HG02588 (cell line): ENCODE data around the gene MCF2.
"Not testable (repeated sequence)": the region's sequence is repeated elsewhere in the genome, so short reads cannot be mapped to it uniquely, and the experiment has no call there.

ENCODE experiments used
- ATAC-seq: cut with Tn5 transposase; IDR thresholded peaks from one replicate; pipeline ENCODE4 v1.9.1; 2021; ENCODE audit warnings: mild to moderate bottlenecking, moderate library complexity; ENCODE audit not compliant: unreplicated experiment

Gene MCF2, protein sequence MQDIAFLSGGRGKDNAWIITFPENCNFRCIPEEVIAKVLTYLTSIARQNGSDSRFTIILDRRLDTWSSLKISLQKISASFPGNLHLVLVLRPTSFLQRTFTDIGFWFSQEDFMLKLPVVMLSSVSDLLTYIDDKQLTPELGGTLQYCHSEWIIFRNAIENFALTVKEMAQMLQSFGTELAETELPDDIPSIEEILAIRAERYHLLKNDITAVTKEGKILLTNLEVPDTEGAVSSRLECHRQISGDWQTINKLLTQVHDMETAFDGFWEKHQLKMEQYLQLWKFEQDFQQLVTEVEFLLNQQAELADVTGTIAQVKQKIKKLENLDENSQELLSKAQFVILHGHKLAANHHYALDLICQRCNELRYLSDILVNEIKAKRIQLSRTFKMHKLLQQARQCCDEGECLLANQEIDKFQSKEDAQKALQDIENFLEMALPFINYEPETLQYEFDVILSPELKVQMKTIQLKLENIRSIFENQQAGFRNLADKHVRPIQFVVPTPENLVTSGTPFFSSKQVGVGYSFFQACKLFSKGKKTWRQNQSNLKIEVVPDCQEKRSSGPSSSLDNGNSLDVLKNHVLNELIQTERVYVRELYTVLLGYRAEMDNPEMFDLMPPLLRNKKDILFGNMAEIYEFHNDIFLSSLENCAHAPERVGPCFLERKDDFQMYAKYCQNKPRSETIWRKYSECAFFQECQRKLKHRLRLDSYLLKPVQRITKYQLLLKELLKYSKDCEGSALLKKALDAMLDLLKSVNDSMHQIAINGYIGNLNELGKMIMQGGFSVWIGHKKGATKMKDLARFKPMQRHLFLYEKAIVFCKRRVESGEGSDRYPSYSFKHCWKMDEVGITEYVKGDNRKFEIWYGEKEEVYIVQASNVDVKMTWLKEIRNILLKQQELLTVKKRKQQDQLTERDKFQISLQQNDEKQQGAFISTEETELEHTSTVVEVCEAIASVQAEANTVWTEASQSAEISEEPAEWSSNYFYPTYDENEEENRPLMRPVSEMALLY

GRCh38 chrX:139708067-139708466, at the start of gene MCF2:
TSS of gene MCF2 (minus strand) at chrX:139708167. CDS start at chrX:139651744, 56,423 bp downstream.
- ATAC-seq, result no peak

DNA sequence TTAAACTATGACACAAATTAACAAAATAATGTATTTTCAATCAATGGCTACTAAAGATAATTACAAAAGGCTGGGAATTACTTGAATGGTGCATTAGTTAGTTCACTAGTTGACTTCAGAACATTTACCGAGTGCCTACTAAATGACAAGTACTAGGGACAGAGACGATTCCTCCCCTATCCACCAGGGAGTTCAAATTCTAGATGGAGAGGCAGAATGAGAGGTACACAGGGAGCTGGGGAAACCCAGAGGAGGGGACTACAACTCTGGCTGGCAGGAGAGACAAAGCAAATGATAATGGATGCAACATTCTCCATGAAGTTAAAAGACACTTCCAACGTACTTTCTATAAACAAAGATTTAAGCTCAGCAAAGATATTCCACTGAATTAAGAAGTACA, 43.1 kb upstream of the MCF2 start:
- no peak for ATAC-seq

GRCh38 chrX:139750390-139750789, 42.4 kb upstream of the MCF2 start:
- ATAC-seq, result no peak

DNA sequence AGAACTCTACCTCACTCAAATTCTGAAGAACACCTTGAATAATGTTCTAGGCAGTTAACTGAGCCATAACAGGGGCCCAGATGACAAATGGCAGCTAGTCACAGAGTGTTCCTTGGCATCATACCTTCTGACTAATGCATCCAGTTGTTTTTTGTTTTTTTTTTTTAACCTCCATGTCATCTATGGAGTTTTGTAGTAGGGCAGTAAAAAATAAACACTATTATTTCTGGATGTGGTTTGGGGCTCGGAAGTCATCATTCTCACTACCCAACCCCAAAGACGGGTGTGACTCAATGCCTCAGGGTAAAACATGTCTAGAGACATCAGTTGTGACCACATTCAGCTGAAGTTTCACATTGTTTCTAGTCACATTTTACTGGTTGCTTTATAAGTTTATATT, 31.2 kb upstream of the MCF2 start:
- ATAC-seq, result no peak

- no peak for ATAC-seq
These were observed 30.6 kb upstream of the MCF2 start for GRCh38 chrX:139738581-139738980.

GRCh38 chrX:139736151-139736550, 28.2 kb upstream of the MCF2 start:
- no peak for ATAC-seq

DNA sequence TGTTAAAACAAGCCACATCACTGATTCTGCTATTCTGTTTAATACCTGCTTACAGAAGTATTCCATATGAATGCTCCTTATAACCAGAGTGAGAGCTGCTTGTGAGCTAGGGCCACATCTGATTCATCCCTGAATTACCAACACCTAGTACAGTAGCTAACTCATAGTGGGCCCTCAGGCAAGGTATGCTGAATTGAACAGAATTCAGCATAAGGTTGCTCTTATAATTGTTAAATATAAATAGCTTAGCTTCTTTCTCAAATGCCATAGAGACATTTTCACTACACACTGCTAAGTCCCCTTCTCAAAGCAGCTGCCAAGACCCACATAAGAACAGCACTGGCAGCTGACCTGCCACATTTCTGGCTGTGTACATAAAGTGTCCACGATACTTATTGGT, 27.0 kb upstream of the MCF2 start:
- no peak for ATAC-seq

DNA sequence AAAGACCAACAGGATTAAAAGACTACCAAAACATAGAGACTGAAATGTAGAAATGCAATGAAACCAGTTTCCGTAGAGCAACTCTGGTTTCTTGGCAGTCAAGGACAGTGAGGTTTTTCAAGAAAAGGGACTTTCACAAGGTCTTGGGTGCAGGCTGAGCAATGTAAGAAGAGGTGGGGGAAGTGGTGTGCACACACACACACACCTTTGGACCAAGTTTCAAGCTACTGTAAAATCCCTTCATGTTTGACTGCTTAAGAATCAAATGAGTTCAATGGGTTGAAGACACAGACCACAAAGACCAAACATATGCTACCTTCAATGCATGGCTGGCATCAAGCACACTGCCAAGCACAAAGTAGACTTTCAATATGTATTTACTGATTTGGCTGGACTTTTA, 17.8 kb upstream of the MCF2 start:
- peak; percentile 89 for ATAC-seq

DNA sequence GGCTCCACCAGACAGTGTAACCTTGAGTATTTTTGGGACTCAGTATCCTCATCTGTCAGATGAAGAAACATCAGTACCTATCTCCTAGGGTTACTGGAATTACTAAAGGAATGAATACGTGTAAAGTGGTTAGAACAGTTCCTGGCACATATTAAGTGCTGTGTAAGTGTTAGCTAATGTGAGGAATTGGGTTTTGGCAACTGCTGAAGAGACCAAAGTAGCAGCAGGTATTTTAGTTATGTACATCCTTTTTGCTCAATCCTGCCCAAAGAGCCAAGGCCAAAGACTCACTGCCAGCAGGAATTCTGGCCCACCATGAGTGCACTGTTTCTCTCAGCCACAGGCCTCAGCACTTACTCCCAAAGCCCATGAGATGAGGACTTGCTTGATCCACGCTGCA, 16.7 kb upstream of the MCF2 start:
- ATAC-seq, result no peak

DNA sequence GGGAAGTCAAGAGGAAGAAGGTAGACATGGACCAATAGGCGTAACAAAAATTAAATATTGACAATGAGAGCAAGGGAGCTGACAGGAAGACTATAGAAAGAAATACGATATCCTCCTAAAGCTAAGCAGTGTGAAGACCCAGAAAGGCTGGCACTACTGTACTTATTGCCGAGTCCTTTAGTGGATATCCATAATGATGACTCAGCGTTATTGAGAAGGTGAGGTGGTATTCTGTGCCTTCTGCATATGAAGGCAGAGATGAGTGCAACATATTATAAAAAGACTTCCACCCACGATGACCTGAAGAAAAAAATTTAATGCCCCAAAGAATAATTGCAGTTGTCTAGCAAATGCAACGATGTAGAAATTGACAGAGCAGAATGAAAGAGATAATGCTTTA, 13.0 kb upstream of the MCF2 start:
- no peak for ATAC-seq

DNA sequence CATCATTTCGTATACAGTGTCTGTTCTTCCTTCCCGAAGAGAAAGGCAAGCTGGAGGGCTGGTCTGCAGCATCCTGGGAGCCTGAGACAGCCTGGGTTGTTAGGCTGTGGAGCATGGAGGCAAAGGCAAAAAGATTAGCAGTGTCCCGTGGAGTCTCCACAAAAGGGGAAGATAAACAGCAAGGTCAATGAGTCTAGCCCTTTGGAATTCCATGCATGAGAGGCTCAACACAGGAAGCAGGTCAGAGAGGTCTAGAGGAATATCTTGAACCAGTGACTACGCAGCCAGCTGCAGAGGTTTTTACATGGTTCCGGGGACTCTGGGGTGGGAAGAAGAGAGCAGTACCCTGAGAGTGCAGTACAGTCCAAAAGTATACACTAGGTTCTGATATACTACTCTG, 12.2 kb upstream of the MCF2 start:
- ATAC-seq, result no peak

DNA sequence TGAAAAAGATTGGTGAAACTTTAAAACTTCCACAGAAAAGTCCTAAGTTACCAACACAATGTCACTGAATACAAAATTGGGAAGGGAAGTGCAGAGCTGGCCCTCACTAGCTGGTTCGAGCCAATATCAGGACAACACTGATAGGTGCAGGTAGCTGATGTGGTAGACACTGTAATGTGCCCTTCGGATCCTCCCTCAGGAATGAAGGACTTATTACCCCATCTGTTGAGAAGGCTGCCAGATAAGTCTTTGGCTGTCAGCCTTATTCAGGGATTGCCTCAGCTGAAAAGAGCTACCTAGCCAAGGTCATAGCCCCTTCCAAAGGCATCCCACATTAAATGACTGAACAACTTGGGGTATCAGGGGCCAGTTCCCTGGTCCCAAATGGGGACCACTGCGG, 5.3 kb downstream of the MCF2 start:
- ATAC-seq, result no peak

DNA sequence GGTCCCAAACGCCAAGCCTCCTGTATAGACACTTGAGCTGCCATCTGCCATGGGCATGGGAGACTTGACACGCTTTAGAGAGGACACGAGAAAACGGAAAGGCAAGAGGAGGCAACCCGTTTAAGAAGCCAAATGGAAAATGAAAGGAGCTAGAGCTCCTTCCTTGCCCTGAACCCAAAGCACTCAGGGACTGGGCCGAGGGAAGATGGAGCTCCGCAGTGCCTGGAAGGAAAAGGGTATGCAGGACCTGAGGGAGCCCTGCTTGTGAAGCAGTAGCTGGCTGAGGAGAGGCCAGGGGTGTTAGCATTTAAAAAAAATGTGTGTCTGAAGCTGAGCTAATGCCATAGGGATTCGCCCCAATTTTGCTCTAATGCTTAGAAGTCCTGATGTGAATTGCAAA, 15.1 kb downstream of the MCF2 start:
- no peak for ATAC-seq

- no peak for ATAC-seq
These were observed 15.5 kb downstream of the MCF2 start for GRCh38 chrX:139692506-139692849.

DNA sequence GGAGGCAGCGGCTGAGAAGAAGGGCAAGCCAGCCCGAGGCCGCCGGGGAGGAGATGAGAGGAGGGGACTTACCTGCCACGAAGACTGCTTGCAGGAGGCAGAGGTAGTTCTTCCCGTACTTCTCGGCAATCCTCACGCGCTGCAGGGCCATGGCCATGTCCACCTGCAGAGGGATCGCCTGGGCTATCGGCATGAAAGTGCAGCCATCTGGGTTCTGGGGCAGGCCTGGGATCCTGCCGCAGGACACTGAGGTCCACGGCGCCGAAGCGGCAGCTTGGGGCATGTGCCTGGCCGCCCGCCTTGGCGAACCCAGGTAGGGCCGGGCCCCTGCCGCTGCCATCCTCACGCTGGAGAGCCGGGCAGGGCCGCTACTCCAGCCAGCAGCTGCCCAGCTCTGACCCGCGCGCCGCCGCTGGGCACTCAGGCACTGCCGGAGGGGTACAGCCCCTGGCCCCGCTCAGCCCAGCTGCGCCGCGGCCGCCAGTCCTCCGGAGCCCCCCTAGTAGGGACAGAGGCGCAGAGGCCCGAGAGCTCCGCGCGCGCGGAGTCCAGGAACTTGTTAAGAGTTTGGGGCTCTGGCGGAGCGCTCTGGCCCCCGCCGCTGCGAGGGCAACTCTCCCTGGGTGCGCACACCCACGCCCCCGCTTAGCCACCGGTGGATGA, 16.0 kb downstream of the MCF2 start:
- no peak for ATAC-seq

DNA sequence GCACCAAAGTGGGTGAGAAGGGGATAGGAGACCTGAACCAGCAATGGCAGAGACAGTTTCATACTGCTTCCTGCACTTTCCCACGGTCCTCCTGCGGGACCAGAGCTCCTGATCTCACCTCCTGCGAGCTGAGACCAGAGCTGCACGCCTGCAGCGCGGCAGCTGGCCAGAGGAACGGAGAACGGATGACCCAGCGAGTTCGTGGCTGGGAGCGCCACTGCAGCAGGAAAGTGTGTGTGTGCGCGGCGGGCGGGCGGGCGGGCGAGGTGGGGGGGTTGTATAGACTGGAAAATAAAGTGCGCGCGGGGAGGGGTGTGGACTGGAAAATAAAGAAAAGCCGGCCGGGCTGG, 16.5 kb downstream of the MCF2 start:
- ATAC-seq, result no peak

DNA sequence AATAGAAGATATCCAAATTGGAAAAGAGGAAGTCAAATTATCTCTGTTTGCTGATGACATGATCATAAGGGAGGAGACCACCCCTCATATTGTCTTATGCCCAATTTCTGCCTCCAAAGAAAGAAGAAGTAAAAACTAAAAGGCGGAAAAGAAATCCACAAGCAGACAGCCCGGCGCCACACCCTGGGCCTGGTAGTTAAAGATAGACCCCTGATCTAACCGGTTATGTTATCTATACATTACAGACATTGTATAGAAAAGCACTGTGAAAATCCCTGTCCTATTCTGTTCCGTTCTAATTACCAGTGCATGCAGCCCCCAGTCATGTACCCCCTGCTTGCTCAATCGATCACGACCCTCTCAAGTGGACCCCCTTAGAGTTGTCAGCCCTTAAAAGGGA, 22.8 kb downstream of the MCF2 start:
- ATAC-seq, result not testable (repeated sequence)

DNA sequence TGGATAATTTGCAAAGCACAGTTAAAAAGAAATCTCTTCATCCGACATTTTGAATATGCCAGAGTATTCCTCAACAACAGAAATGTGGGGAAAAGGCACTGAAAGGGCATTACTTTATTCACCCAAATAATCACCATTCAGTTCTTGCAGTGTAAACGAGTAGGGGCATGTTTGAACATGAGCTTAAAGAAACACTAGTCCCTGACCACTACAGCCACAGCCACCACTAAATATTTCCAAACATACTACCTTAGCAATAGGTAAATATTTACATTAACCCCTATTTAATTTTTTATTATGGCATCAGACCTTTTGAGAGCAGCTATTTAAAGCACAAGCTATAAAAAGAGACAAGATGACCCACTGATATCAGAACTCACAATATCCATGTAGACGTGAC, 27.6 kb downstream of the MCF2 start:
- ATAC-seq, result no peak

- peak; percentile 55 for ATAC-seq
These were observed 60.4 kb downstream of the MCF2 start for GRCh38 chrX:139647597-139647996.

DNA sequence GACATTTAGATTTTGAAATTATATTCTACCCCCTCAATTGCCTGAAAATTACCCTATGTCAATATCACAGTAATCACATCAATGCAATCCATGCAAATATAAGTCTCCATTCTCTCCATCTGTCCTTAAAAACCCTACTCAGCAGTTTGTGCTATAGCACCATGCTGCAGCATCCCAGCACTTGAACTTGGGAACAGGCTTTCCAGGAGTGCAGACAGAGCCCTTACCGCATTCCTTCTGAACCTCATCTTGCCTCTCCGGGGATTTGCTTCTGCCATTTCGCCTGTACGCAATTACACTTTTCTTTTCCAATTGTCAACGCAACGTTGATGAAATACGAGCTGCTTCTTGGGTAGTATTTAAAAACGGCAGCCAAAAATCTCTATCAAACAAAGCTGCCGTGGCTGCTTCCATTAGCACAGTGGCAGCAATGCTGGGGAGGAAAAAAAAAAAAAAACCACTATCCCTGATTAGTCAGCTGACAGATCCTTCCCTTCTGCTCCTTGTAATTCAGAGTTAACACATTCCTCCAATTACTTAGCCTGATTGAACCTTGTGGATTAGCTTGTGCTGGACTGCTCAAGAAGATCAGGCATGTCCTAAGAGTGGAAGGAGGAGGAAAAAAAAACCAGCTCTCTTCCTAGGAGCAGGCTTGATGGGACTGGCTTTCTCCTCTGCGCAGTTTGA, 65.6 kb downstream of the MCF2 start:
- no peak for ATAC-seq

DNA sequence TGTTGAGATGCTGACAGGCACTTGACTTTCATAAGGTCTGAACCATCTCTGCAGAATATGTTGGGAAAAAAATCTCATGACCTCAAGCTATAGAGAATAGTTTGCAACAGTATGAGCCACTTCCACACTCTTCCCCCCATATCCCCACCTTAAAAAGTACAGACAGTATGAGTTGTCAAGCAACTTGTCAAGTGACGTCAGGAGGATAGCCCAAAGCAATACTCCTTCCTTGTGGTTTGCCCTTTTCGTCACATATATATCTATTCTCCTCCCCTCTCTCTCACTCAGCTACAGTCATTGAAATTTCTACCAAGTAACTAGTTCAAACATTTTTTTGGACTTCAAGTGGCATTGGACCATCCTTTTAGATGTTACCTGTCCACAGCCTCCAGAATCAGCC, 67.7 kb downstream of the MCF2 start:
- no peak for ATAC-seq
